GM19025 (cell line): Measurements from ENCODE around the gene ACOXL.
"Not testable (repeated sequence)": the region's sequence is repeated elsewhere in the genome, so short reads cannot be mapped to it uniquely, and the experiment has no call there.

Experiments used
- ATAC-seq: cut with Tn5 transposase; IDR thresholded peaks from one replicate; pipeline ENCODE4 v1.9.1; 2021; ENCODE audit warnings: mild to moderate bottlenecking, low read depth, moderate library complexity; ENCODE audit not compliant: unreplicated experiment

The ACOXL gene

GRCh38 chr2:110732422-110733413 is at the start of gene ACOXL:
TSS of gene ACOXL (plus strand) at chr2:110732573. CDS start at chr2:110768390, 35,817 bp downstream.
- ATAC-seq: no peak

DNA sequence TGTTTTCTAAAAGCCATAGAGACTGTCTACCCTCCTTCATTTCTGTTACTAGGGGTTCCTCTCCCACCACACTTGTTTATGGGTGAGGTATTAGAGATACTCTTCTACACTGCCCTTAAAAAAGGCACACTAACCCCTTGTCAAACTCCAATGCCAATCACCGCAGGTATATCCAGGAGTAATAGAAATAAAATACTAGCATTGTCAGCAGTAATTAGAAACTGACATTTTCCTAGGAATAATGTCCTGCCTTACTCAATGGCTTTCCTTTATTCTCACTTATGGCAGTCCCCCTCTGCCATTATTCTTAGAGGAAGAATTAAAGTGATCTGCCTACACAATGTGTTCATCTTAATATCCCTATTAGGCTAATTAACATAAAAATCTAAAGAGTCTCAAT is 49.5 kb upstream of the ACOXL start:
- ATAC-seq: no peak

GRCh38 chr2:110687775-110688484 is 44.4 kb upstream of the ACOXL start:
- ATAC-seq: not testable (repeated sequence)

DNA sequence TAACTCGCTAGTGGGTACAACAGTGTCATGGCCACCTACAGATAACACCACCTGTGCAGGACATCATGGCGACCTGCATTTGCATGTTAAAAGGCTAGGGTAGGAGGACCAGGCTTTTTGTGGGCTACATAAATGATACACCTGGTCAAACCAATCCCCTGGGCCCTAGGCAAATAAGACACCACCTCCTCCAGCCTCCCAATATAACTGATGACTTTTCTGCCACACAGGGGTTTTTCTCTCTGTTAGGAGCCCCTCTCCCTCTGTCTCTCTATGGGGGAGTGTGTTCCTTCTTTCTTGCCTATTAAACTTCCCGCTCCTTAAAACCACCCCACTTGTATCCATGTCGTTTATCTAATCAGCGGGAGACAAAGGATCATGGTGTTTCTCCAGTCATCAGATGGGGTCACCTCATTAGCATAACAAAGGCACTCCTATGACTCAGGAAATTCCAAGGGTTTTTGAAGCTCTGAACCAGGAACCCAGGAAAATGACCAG is 43.7 kb upstream of the ACOXL start:
- no peak for ATAC-seq

- no peak for ATAC-seq
Measured at GRCh38 chr2:110690083-110690965, 42.0 kb upstream of the ACOXL start.

- no peak for ATAC-seq
Measured at GRCh38 chr2:110691612-110692258, 40.6 kb upstream of the ACOXL start.

DNA sequence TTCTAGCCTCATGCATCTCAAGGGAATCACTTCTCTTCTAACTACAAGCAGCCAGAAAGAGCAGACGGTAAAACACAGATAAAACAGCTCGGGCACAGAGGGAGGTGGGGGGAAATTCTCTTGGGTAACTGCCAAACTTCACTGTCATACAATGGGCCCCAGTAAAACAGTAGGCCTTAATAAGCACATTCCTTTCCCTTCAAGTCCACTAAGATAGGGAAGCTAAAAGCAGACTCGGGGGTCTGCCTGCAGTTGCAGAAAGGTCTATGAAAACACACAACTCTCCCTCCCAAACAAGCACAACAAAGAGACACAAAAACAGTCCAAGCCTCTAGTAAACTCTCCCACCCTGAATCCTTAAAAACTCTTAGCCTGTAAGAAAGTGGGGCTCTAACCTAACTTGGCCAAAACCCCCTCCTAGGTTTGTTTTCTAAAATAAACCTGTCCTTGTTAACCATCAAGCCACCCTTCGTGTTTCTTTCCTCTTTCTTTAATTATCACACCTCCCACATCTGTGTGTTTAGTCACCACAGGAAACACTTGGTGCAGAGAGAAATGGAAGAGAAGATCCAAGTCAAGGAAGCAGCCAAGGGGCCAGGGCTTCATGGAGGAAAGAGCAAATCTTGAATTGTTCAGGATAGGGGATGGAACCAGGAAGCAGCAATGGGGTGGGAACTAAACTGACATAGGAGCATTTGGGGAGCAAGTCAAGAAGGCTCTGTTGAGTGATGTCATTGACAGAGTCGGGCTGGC is 37.1 kb upstream of the ACOXL start:
- ATAC-seq: not testable (repeated sequence)

GRCh38 chr2:110698253-110698652 is 34.1 kb upstream of the ACOXL start:
- not testable (repeated sequence) for ATAC-seq

- ATAC-seq: no peak
Measured at GRCh38 chr2:110702514-110703380, 29.6 kb upstream of the ACOXL start.

- ATAC-seq: no peak
Measured at GRCh38 chr2:110707386-110707965, 24.9 kb upstream of the ACOXL start.

GRCh38 chr2:110708455-110708854 is 23.9 kb upstream of the ACOXL start:
- ATAC-seq: no peak

DNA sequence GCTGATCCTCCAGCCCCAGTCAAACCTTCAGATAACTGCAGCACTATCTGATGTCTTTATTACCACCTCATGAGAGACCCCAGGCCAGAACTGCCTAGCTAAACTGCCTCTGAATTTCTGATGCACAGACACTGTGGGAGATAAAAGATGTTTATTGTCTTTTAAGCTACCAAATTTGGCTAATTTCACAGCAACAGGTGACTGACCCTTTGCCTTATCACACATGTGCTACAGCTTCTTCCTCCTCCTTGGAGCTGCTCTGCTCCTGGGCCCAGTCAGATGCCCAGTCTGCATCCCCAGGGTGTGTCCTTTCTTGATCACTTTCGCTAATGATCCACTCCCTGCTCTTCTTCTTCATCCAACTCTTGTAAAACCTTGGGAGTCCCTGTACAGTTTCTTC is 19.6 kb upstream of the ACOXL start:
- ATAC-seq: no peak

- ATAC-seq: no peak
Measured at GRCh38 chr2:110713513-110714362, 18.6 kb upstream of the ACOXL start.

DNA sequence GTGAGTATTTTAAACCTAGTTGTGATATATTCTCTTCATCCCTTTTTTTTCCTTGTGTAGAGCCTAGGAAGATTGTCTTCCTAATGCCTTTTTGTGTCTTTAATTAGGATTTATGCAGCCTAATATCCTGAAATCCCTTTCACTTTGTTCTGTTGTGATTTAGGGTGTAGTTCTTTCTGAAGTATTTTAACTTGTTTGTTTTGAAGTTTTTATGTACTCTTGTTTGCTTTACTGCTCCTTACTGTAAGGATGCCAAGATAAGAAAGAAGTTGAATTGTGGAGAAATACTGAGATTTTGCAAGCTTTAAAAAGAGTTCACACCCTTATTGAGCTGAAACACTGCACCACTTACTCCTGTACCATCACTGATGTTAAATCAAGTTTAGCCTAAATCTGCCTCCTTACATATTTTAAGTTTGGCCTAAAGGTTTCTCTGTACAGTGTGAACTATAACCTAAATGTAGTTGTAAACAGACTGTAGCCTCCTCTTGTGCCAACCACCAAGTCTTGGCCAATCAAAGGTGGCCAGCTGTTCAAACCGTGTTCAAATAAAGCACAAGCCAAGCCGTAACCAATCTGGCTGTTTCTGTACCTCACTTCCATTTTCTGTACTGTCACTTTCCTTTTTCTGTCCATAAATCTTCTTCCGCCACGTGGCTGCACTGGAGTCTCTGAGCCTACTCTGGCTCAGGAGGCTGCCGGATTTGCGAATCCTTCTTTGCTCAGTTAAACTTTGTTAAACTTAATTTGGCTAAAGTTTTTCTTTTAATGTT is 17.7 kb upstream of the ACOXL start:
- no peak for ATAC-seq

DNA sequence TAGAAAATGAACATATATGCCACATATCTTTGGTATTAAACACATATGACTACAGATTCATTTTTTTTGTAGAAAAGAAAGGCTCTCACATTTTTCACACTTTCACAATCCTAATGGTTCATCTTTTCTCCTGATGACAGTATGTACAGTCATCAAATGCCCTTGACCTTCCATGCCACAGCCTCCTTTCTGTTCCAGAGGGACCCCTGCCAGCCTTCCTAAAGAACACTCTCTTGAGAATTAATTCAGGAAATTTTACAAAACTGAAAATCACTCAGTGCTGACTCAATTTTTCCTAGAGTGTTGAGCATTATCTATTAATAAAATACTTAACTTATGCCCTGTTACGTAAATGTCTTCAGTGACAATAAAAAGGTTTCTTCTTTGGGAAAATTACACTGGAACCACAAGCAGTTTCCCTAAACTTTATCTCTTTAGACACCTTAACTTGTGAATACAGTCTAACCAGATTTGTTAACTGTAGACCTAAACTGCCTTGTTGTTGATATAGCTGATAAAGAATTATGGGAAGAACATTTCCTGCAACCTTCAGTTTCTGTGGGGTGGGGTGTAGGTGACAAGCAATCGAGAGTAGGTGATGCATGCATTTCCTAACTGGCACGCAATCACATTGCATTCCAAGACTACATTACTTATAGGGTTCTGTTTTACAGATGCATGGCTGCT is 15.3 kb upstream of the ACOXL start:
- ATAC-seq: no peak

- no peak for ATAC-seq
Measured at GRCh38 chr2:110717734-110718133, 14.6 kb upstream of the ACOXL start.
